22Rv1 (cell line): ENCODE measurements around the gene GLB1L2.

ENCODE experiments used
- ZFX ChIP-seq: fragments of 450-650 bp; IDR thresholded peaks from 2 replicates; pipeline ENCODE4 v1.6.1; 2017; ENCODE audit warnings: antibody characterized with exemption, borderline replicate concordance
- TF ChIP-seq, protein P1 (sequence below): fragments of 450-650 bp; IDR thresholded peaks from 2 replicates; pipeline ENCODE4 v1.5.1; 2017; ENCODE audit warnings: mild to moderate bottlenecking

- TF ChIP-seq, protein P1, sequence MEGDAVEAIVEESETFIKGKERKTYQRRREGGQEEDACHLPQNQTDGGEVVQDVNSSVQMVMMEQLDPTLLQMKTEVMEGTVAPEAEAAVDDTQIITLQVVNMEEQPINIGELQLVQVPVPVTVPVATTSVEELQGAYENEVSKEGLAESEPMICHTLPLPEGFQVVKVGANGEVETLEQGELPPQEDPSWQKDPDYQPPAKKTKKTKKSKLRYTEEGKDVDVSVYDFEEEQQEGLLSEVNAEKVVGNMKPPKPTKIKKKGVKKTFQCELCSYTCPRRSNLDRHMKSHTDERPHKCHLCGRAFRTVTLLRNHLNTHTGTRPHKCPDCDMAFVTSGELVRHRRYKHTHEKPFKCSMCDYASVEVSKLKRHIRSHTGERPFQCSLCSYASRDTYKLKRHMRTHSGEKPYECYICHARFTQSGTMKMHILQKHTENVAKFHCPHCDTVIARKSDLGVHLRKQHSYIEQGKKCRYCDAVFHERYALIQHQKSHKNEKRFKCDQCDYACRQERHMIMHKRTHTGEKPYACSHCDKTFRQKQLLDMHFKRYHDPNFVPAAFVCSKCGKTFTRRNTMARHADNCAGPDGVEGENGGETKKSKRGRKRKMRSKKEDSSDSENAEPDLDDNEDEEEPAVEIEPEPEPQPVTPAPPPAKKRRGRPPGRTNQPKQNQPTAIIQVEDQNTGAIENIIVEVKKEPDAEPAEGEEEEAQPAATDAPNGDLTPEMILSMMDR = no peak
- TF ChIP-seq ZFX = no peak
Observed at GRCh38 chr11:134395002-134395401, 63.2 kb downstream of the GLB1L2 start.
